GM23248 (cell line): Measurements from ENCODE around the gene CLEC16A.

Experiments
- EZH2 ChIP-seq: fragments of 200-600 bp; sonication (generic); IDR thresholded peaks from 2 replicates; pipeline ENCODE4 v1.6.1; 2018; ENCODE audit warnings: antibody characterized with exemption, mild to moderate bottlenecking; ENCODE audit not compliant: insufficient read depth, poor library complexity, severe bottlenecking
- EZH2phosphoT487 ChIP-seq: fragments of 200-600 bp; sonication (generic); IDR thresholded peaks from 2 replicates; pipeline ENCODE4 v1.6.1; 2018; ENCODE audit warnings: antibody characterized with exemption, moderate library complexity, mild to moderate bottlenecking, low read depth; ENCODE audit not compliant: insufficient read depth

- TF ChIP-seq EZH2phosphoT487 (no peak), EZH2 (no peak)
Observed at GRCh38 chr16:11231367-11231970, 287.1 kb downstream of the CLEC16A start.
